ENCODE results near the gene SLC16A12.

- TF ChIP-seq CTCF (conservative IDR thresholded peaks at IDR 0.05 in 1 of 2, IDR thresholded peaks at IDR 0.05 in 1 of 2; ENCODE audit: low read depth in 1 of 2, low read length in 2 of 2) (peak; percentile 62 to 63), EZH2 (IDR thresholded peaks at IDR 0.05; ENCODE audit: low read length, missing control alignments) (no peak)
These were observed 115.8 kb downstream of the SLC16A12 start for GRCh38 chr10:89419548-89419947.
